Tibial nerve (tissue), 3 donors: ENCODE data around the gene CENPF.

Source experiments
- CTCF ChIP-seq, 5 experiments: fragments of 200-600 bp in 3 of 5; fragments of 450-650 bp in 2 of 5; sonication (generic) in 3 of 5; IDR thresholded peaks; one replicate each; pipeline ENCODE4 v1.5.1; 2016 to 2019; ENCODE audit warnings: antibody characterized with exemption in 5 of 5, mild to moderate bottlenecking in 3 of 5, moderate library complexity in 2 of 5
- POLR2A ChIP-seq, 2 donors: fragments of 450-650 bp; IDR thresholded peaks; one replicate each; pipeline ENCODE4 v1.6.1; 2017; ENCODE audit warnings: antibody characterized with exemption in 2 of 2, mild to moderate bottlenecking in 2 of 2, moderate library complexity in 2 of 2

GRCh38 chr1:214590696-214591095, 12.3 kb upstream of the CENPF start:
- no peak for TF ChIP-seq POLR2A (IDR thresholded peaks at IDR 0.05)
- TF ChIP-seq CTCF (IDR thresholded peaks at IDR 0.05): no peak
